Measurements from ENCODE around the gene TMEM80.
"Not testable (repeated sequence)": the region's sequence is repeated elsewhere in the genome, so short reads cannot be mapped to it uniquely, and the experiment has no call there.

TMEM80 gene

DNA sequence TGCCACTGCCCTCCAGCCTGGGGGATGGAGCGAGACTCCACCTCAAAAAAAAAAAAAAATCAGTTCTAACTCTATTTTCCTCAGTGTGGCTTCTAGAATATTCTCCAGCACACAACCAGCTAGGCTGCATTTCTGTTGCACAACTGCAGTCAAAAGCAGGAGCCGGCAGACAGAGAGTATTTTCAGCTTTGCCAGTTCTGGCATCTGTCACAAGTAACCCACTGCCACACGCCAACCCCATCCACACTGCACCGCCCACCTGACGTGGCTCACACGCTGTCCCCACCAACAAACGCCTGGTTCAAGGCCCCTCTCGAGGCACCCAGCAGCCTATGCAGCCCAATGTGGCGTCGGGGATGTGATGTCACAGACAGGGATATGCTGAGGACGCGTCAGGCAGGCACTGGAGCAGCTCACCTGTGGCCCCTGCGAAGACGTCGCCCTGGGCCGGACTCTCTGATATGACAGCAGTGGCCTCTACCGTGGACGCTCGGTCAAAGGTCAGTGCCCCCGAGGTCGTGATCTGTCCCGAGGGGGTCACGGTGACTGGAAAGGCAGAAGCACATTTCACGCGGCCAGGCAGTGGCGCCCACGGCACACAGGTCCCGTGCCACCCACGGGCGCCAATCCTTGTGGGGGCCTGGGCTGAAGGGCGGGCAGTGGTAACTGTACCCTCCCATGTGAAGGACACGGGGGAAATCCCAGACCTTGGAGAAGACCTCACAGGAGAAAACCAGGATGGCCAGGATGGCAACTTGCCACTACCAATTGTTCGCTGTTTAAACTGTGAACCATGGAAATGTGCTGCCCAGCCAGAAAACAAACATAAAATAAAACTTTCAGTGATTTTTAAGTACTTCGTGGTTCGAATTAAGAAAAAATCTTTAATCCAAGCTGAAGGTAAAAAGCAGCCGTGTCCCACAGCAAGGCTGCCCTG is 16.1 kb upstream of the TMEM80 start:
- no peak for DNase-seq (ENCODE audit: low read depth in 2 of 2)

DNA sequence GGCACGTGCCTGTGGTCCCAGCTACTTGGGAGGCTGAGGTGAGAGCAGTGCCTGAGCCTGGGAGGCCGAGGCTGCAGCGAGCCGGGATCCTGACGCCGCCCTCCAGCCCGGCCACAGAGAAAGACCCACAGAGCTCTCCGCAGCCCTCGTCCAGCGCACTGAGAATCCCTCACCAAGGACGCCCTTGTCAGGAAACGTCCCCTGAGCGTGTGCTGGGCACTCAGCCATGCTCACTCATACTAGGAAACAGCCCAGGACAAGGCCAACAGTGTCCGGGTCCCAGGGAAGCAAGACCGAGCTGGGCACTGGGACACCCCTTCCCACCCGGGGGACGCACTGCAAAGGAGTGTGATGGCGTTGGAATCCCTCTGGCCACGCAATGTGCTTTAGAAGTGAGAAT is 15.1 kb upstream of the TMEM80 start:
- no peak for DNase-seq (ENCODE audit: low read depth in 2 of 2)

DNA sequence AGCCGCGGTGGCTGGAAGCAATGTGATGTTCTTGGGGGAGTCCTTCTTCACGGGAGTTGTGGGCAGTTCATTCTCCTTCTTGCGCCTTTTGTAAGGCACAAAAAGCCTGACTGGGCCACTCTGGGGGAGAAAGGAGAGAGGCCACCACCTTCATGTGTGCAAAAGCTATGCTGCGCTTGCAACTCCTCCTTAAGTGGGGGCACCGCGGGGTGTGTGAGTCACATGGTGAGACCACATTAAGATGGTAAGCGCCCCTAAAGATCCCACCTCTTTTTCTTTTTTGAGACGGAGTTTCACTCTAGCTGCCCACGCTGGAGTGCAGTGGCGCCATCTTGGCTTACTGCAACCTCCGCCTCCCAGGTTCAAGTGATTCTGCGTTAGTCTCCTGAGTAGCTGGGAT is 14.6 kb upstream of the TMEM80 start:
- no peak for DNase-seq (ENCODE audit: low read depth in 2 of 2)

DNA sequence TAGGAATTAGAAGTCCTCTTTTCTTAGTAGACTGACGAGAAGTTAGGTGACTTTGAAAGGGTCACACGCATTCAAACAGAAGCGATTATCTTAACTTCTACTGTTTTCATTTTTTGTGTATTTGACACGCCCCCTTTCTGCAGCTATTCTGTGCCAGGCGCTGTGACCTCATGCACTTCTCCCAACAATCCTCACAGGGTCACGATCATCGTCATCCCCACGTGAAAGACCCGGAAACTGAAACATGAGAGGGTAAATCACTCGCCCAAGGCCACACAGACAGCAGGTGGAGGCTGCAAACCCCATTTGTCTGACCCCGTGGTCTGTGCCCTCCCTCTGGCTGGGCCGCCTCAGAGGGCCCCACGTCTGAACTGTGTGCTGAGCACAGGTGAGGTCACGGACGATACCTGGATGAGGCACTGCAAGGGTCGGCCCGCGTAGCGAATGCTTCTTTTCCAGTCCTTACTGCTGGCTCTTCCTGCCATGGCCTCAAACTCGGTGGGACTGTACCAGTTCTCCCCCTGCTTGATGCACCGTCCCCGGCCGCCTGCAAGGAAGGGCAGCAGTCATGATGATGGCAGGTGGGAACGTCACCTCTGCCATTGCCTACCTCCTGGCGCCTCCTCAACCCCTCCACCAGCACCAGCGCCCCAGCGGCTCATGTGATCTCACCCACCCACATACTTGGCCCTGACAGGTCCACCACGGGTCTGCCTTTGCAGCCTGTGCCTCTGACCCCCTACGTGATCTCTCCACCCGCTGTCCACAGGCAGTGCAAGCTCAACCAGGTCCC is 9.0 kb upstream of the TMEM80 start:
- no peak for DNase-seq (ENCODE audit: low read depth in 2 of 2)

DNA sequence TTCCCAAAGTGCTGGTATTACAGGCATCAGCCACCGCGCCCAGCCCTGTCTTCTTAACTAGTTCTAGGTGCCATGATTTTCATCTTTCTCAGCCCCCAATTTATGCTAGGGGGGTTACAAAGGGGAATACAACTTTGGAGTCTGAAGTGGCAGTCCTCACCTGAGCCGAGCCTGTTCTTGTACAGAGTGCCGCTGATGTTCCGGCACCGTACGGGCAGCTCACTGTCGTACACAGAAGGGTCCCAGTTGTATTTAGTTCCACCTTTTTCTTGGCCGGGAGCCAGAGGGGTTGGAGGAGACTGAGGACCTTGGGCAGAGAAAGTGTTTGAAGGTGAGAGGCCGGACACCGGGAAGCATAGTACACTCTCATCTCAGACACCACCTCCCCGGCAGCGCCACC is 7.9 kb upstream of the TMEM80 start:
- no peak for DNase-seq (ENCODE audit: low read depth in 2 of 2)

DNA sequence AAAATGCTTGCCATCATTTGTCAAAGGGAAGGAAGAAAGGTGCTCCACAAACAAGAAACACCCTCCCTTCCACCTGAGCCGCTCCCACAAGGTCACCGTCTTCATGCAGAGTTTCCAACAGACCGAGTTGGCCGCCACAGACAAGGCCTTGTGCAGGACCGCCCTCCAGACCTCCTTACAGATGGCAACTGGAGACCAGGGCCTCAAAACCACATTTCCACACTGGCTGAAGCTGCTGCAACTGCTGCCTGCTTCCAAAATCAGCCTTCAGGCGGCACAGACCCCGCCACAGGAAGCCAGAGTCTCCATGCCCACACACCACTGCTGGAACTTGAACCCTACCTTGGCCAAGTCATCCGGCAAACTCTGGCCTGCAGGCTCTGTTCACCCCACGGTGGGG is 6.9 kb upstream of the TMEM80 start:
- DNase-seq (ENCODE audit: low read depth in 2 of 2), result no peak

DNA sequence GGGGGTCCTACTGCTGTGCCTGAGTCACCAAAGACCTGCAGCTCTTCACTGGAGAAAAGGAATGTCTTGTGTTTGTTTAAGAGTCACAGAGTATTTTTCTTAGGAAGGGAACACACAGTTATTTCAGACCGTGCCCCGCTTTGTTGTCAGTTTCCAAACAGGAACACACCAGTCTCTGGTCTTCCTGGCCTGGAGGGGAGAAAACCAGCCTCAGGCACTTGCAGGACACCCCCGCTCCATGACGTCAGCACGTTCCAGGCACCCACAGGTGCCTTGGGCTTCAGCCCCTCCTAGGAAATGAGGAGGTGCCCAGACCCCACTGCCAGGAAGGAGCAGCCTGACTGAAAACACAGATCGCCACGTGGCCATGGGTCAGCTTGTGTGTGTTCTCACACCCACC is 6.0 kb upstream of the TMEM80 start:
- no peak for DNase-seq (ENCODE audit: low read depth in 2 of 2)

DNA sequence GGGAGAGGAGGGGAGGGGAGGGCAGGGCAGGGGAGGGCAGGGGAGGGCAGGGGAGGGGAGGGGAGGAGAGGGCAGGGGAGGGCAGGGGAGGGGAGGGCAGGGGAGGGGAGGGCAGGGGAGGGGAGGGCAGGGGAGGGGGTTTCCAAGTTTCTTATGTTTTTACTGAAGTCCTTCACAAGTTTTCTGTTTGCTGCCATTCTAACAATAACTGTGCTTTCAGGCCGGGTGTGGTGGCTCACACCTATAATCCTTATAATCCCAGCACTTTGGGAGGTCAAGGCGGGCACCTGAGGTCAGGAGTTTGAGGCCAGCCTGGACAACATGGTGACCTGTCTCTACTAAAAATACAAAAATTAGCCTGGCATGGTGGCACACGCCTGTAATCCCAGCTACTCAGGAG is 5.4 kb upstream of the TMEM80 start:
- DNase-seq (ENCODE audit: low read depth in 2 of 2), result not testable (repeated sequence)

DNA sequence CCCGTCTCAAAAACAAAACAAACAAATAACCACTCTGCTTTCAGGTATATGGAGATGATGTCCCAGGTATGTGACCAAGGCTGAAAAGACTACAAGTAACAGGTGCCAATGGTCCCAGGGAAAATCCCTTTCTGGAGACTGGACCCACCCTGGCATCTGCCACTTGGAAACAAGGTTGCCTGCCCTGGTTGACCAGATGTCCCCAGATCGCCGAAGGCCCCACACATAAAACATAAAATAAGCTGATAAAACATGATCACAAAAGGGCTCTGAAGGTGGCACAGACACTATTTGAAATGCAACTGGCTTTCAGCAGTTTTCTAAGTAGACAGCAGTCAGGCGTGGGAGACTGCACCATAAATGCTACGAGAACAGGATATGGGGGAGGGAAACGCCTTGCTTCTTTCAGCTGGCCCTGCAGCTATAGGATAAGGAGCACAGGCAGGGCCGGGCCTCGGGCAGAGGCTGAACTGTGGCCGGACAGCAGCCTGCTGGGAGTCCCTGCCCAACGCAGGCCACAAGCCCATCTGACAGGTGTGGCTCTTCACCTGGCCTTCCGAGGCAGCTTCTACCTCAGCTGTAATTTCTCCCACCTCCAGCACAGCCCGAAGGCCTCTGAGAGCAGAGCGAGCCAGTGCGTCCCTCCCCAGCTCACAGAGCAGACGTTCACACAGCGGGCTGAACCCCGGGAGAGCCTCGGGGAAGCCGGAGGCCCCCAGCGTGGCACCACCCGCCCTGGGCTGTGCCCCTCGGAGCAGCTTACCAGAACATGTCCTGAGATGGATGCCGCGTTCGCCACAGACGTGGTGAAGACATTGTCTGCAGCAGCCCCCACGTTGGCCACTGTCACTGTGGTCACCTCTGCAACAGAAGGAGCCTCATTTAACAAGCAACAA is 4.6 kb upstream of the TMEM80 start:
- no peak for DNase-seq (ENCODE audit: low read depth in 2 of 2)

DNA sequence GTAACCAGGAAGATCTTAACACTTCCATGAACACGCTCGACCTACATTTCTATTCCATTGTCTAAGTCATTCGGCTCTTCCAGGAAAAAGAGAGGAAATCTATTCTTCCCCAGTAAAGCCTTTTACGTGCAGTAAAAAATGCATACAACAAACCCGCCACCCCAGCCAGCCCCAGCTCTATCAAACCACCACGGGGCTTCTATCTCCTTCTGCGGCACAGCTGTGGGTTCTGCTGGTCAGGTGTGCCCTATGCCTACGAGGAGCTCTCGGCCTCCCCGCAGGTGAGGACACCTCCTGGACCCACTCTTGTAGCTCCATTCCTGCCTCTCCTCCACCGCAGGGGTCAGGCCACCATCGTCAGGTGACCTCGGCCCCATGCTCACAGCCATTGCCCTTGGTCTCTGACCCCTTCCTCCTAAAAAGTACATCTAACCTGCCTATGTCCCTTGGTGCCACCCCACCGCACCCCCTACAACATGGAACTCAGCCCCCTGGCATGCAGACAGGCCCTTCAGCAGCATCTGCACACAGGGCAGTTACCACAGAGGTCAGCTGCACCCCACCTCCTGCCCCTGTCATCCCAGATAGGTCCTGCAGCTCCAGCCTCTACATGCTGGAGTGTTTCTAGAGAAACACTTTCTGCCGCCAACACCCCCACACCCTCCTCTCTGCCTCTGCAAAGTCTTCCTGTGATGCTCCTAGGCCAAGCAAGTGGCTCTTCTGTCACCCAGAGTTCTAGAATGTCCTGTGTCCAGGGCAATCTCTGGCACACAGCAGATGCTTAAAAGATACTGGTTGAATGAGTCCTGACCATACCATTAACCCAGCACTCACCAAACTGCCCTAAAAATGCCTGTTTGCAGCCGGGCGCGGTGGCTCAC is 3.7 kb upstream of the TMEM80 start:
- DNase-seq (ENCODE audit: low read depth in 2 of 2), result no peak

DNA sequence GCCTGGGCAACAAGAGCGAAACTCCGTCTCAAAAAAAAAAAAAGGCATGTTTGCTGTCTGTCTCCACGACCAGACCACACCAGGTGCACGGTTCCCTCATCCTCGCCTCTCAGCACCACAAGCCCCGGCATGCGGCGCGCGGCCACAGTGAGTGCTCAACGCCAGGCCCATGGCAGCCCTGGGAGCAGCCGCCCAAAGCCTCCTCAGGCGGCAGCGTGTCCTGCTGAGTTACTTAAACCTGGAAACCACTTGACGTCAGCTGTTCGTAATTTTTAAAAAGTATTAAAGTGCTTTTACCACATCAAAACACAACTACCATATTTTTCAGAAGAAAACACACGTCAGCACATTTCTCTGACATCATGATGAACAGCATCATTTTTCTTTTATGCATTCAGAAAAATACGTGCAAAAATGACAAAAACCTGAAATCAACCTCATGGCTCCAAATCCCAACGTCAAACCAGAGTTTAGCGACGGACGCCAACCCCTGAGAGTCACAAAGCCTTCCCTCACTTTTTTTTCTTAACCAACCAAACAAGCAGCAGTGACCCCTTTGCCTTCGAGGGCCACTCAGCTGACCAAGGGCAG is 2.7 kb upstream of the TMEM80 start:
- DNase-seq (ENCODE audit: low read depth in 2 of 2), result no peak

DNA sequence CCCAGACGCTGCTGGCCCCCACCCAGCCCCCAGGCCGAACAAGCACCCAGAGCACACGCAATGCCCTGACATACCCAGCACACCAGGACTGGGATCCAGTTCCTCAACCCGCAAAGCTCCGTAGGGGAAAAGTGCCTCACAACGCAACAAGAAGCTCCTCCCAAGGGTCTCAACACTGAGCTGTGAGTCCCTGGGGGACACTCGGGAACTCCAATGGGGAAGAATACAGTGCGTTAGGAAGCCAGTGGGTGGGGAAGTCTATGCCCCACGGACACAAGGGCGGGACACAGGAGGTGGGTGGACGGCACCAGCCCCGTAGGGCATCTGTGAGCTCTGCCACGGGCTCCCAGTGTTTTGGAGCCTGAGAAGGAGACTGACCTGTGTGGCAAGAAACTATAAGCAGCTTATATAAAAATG is 2.2 kb upstream of the TMEM80 start:
- DNase-seq (ENCODE audit: low read depth in 2 of 2), result no peak

DNA sequence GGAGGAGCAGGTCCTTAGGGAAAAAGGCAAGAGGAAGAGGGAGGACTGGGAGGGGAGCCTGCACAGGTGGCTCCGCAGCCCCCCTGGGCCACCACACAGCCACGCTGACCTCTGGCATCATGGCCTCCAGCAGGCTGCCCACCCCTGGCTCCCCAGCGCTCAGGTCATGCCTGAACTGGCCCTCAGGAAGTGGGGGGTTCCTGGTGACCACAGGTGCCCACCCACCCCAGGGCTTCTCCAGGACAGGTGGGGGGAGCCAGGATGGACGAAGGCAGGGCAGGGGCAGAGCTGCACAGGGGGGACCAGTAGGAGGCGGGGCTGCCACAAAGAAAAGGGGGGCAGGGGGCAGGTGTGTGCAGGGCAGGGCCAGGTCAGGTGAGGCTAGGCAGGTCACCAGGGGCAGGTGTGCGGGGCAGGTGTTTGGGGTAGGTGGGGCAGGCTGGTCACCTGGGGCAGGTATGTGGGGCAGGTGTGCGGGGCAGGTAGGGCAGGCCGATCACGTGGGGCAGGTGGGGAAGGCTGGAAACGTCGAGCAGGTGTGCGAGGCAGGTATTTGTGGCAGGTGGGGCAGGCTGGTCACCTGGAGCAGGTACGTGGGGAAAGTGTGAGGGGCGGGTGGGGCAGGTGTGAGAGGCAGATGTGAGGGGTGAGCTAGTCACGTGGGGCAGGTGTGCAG is 1.6 kb upstream of the TMEM80 start:
- no peak for DNase-seq (ENCODE audit: low read depth in 2 of 2)

DNA sequence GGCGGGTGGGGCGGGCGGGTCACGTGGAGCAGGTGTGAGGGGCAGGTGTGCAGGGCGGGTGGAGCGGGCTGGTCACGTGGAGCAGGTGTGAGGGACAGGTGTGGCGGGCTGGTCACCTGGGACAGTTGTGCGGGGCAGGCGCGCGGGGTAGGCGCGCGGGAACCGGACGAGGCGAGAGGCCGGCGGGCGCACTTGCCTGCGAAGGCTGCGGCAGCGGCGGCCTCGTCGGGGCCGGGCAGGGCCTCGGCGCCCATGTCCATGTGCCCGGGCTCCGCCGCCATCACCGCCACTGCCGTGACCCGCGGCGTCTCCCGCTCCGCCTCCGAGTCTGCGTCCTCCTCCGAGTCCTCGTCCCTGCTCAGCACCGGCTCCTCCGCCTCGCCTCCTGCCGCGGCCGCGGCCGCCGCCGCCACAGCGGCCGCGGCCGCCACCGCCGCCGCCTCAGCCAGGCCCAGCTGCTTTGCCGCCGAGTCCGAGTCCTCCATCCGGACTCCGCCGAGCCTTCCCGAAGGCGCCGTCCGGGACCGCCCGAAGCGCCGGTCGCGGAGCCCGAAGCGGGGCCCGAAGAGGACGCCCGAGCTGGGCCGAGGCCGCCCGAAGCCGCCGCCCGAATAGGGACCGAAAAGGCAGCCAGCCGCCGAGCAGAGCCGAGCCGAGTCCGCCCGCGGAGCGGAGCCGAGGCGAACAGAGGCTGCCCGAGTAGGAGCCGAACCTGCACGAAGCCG is 891 bp upstream of the TMEM80 start, which contains the start of gene DEAF1:
DEAF1 (minus strand) TSS at position 660 of the 725 bp plus-strand sequence; CDS start at position 485, 175 bp downstream.
- DNase-seq (ENCODE audit: low read depth in 2 of 2), result peak; percentile 97

DNA sequence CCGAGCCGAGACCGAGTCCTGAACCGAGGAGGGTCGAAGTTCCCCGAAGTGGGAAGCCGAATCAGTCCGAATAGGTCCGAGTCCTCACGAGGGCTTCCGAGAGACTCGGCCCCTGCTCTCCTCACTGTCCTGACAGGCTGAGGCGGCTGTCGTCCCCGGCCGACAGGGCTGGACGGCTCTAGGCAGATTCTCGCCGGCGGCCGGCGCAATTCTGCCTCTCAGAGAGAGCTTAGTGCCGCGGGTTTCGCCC is 403 bp upstream of the TMEM80 start:
- no peak for DNase-seq (ENCODE audit: low read depth in 2 of 2)

DNA sequence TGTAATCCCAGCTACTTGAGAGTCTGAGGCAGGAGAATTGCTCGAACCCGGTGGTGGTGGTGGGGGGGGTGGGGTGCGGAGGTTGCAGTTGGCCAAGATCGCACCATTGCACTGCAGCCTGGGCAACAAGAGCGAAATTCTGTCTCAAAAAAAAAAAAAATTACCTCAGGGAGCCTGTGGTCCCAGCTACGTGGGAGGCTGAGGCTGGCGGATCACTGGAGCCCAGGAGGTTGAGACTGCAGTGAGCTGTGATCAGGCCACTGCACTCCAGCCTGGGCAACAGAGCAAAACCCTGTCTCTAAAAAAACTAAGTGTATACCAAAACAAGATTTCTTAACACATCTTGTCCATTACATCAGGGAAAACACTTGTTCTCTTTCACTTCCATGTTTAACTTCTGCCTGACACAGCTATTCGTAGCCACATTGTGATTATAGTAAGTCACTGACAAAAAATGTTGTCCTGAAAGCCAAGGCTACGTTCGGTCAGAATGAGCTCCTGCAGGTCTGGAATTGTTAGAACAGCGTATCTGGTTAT is 1.4 kb downstream of the TMEM80 start:
- no peak for DNase-seq (ENCODE audit: low read depth in 2 of 2)

DNA sequence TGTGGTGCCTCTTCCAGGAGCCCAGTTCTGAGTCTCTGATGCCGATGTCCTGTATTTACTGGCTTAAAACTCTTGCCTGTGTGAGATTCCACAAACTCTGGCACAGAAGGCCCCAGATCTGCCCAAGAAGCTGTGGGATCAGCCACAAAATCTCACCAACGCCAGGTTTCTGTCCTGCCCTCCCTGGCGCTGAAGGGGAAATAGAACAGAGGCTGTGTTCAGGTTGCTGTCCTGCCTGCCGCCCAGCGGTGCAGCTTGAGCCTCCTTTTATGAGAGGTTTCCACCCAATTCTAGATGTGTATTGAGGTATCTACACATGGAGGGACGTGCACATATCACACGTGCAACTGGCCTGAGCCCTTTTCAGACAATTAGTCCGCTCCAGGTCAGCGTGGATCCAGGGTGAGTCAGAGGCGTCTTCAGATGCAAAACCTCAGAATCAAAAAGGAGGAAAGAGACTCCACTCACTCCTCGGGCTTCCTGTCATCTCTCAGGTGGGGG is 2.2 kb downstream of the TMEM80 start:
- DNase-seq (ENCODE audit: low read depth in 2 of 2), result no peak

DNA sequence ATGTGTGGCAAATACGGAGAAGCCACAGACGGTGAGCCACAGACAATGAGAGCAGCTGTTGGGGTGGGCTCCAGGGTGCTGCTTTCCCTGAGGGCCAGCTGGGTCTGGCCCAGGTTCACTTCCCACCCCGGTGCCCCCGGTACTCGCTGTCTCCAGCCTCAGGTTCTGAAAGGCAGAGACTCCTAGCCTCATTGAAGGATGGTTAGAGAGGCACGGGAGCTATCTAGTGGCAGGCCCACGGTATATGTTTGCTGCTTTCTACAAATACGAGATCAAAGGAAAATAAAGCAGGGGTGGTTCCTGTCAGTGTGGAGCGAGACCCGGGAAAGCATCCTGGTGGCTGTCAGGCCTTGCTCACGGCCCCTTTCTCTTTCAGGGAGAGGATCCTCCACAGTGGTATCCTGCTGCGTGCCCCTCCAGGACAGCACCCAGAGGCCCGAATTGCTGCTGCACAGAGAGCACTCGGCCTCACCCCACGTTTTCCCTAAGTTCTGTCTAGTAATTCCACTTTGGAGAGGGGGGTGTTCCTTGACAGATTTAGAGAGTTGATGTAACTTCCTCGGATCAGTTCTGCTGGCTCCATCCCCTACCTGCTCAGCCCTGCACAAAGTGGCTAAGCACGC is 3.0 kb downstream of the TMEM80 start:
- DNase-seq (ENCODE audit: low read depth in 2 of 2), result no peak

DNA sequence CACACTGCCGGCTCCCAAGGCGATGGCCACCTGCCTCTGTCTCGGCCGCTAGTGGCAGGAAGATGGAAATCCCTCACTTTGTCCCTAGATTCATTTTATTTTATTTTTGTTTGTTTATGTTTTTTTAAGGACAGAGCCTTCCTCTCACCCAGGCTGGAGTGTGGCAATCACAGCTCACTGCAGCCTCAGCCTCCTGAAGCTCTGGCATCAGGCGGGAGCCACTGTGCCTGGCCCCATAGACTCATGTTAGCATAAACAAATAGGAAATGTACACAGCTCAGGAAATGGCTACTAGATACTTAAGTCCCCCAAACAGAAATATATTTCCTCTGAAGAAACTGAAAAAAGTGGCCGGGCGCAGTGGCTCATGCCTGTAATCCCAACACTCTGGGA is 3.5 kb downstream of the TMEM80 start:
- no peak for DNase-seq (ENCODE audit: low read depth in 2 of 2)

All from stimulated activated CD8-positive, alpha-beta memory T cell treated with anti-CD3 and anti-CD28 coated beads, Interleukin-7, amount 100 ng/mL, for 1 hour (primary cell).